Mononuclear cell (primary cell): ENCODE measurements around the gene MOB4. TPM values are rescaled to one million over a fixed set of nuclear protein-coding genes. Genes with fewer than 3 reads are reported as not detected.
A peak's percentile ranks its signal among the peaks of the same experiment; 100 is the strongest.

Source experiments
- H3K27me3 ChIP-seq: 2 replicates; pipeline ENCODE4 v1.6.0; 2011; ENCODE audit warnings: low read length, control low read depth; ENCODE audit not compliant: insufficient read depth
- H3K4me1 ChIP-seq: 2 replicates; pipeline ENCODE4 v1.5.1; 2011; ENCODE audit warnings: mild to moderate bottlenecking, low read length, control low read depth; ENCODE audit not compliant: insufficient read depth
- H3K4me3 ChIP-seq: 2 replicates; pipeline ENCODE4 v1.5.1; 2011; ENCODE audit warnings: mild to moderate bottlenecking, low read length, moderate library complexity
- H3K9me3 ChIP-seq: 2 replicates; pipeline ENCODE4 v1.5.1; 2011; ENCODE audit warnings: low read depth, mild to moderate bottlenecking, control low read depth, low read length
- total RNA-seq: library from RNA; depleted of rRNA; stranded (reverse); fragments of >200 nt; gene quantifications from one replicate; pipeline ENCODE4 v1.2.3, GENCODE V29; 2012

MOB4 gene
- total RNA-seq, 1 donor: 87.6 TPM

DNA sequence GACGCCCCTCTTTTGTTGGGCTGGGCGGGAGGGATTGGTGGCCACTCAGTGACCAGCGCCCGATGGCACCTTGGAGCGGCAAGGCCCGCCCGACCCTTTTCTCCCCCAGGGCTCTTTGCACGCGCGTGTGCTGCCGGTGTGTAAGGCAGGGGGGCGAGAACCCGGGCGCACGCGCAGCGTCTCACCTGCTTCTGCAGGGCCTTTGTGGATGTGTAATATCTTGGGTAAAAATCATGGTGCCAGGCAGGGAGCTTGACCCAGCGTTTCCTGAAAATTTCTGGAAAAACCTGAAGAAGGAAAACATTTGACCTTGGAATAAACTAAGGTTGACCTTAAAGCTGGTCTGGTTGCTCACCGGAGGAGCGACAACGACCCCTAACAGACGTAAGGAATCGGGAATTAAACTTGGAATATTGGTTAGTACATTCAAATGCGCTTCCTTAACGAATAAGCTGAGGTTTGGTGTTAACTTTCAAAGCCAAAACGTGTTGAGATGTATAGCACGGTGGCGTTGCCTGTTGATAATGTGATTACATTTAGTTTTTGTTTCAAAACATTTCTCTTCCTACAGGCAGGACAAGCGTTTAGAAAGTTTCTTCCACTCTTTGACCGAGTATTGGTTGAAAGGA is 15.2 kb upstream of the MOB4 start:
- no peaks in the 10 kb centered on the region for H3K9me3 ChIP-seq
- H3K4me1 ChIP-seq: peaks cover 39% of the 10 kb centered on the region
- peak overlapping the region; percentile 71 for H3K4me3 ChIP-seq
- no peaks in the 10 kb centered on the region for H3K27me3 ChIP-seq

DNA sequence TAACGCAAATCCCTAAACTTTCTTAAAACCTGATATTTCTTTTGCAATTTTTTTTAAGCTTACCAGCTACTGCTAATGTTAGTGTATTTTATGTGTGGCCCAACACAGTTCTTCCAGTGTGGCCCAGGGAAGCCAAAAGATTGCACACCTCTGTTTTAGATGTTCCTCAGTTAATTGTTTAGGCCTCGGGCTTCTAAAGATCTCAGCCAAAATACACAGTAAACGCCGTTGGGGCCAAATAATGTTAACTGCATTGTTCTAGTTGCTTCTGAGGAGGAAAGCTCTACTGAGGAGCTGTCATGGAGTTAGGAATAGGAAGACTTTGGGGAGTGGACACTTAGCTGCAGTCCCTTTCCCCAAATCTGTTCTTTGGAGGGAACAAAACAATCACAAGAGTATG is 13.7 kb upstream of the MOB4 start:
- Histone ChIP-seq H3K9me3 (no peaks in the 10 kb centered on the region), H3K4me1 (peaks cover 31% of the 10 kb centered on the region), H3K27me3 (no peaks in the 10 kb centered on the region), H3K4me3 (no peak overlapping the region)

DNA sequence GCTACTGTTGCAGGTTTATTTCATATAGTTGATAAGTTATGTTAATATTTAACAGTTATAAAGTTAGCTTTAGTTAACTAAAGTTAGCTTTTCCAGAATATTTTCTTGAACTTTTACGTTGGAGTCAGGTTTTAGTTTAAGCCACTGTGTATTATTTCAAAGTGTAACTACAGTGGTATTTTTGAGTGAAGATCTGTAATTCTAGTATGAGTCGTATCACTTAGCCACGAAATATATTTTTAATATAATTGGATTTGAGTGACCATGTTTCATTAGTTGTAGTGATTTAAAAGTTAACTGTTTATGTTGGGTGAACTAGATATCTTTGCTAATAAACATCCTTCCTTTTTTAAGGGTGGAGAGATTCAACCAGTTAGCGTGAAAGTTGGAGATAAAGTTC is 13.2 kb upstream of the MOB4 start:
- Histone ChIP-seq H3K4me3 (no peak overlapping the region), H3K4me1 (peaks cover 29% of the 10 kb centered on the region)

DNA sequence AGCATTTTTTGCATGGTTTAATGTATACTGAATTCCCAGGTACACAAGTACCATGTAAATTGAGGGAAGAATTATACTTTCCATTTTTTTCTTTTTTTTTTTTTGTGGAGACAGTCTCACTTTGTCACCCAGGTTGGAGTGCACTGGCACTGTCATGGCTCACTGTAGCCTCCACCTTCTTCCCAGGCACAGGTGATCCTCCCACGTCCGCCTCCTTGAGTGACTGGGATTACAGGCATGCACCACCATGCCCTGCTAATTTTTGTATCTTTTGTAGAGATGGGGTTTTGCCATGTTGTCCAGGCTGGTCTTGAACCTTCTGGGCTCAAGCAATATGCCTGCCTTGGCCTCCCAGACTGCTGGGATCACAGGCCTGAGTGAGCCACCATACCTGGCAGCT is 11.9 kb upstream of the MOB4 start:
- Histone ChIP-seq H3K4me3 (no peak overlapping the region), H3K4me1 (peaks cover 16% of the 10 kb centered on the region), H3K9me3 (no peaks in the 10 kb centered on the region), H3K27me3 (no peaks in the 10 kb centered on the region)

More for the DNA sequence above, 13.2 kb upstream of the MOB4 start:
- Histone ChIP-seq H3K27me3 (no peaks in the 10 kb centered on the region), H3K9me3 (no peaks in the 10 kb centered on the region)

DNA sequence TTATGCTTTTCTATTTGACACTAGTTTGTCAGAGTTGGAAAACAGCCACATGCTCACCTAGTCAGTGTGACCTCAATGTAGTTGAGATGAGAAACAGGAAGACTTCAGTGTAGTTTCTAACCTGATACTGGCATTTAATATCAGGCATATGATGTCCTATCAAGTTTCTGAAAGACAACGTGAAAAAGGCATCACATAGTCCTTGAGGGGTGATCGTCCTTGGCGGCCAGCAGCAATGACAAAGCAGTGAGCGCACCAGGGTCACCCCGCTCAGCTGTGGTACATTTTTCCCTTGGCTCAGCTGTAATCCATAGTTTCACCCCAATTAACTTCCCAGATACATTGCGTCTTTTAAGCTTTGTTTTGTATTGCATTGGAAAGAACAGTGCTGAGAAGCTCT is 11.4 kb upstream of the MOB4 start:
- no peaks in the 10 kb centered on the region for H3K27me3 ChIP-seq
- peaks cover 15% of the 10 kb centered on the region for H3K4me1 ChIP-seq
- H3K9me3 ChIP-seq: no peaks in the 10 kb centered on the region
- H3K4me3 ChIP-seq: no peak overlapping the region

DNA sequence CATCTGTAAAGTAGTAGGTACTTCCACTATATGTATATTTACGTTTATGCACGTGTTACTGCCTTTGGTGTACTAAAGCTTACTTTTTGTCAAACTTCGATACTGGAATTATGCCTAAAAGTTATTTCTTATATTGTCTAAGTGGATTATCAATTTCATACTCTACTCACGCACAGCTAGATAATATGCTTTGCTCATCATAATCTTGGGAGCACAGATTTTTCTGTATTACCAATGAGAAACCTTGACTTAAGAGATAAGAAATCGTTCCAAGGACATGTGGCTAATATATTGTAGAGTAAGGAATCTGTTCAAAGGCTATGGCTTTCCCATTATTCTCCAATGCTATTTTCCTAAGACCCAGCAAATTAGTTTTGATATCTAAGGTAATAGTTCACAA is 9.2 kb upstream of the MOB4 start:
- H3K4me3 ChIP-seq: no peak overlapping the region
- no peaks in the 10 kb centered on the region for H3K9me3 ChIP-seq
- H3K27me3 ChIP-seq: no peaks in the 10 kb centered on the region
- peaks cover 8% of the 10 kb centered on the region for H3K4me1 ChIP-seq

DNA sequence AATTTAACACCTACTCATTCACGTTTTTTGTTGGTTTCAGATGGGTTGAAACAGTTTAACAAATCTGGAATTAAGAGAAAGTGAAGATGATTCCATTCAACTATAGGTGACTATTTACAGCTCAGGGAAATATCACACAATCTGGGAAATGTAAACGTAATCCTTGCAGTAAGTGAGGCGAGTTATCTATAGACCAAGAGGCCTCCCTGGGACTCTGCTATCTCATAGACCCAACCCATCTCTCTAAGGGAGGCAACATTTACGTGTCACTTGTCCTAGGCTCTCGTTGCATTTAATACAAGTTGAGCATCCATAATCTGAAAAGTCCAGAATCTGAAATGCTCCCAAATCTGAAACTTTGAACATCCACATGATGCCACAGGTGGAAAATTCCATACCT is 2.0 kb upstream of the MOB4 start:
- Histone ChIP-seq H3K9me3 (no peaks in the 10 kb centered on the region), H3K4me1 (peaks cover 17% of the 10 kb centered on the region), H3K4me3 (no peak overlapping the region), H3K27me3 (no peaks in the 10 kb centered on the region)

DNA sequence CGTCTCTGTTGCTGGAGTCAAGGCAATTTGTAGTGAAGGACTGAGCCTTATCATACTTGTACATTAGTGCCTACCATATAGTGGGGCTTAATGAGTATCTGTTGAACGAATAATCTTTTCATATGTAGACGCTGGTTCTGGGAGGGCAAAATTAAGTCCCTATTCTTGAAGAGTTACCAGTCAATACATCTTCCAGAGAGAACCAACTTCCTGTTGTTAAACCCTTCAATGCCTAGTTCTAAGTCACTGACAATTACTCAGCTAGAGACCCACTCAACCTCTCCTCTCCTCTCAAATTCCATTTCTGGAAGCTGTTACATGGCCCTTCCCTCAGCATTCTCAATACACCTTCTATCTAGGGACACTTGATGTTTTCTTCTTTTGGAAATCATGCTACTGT is 1.1 kb upstream of the MOB4 start:
- Histone ChIP-seq H3K4me3 (peak overlapping the region; percentile 68), H3K4me1 (peaks cover 17% of the 10 kb centered on the region)

DNA sequence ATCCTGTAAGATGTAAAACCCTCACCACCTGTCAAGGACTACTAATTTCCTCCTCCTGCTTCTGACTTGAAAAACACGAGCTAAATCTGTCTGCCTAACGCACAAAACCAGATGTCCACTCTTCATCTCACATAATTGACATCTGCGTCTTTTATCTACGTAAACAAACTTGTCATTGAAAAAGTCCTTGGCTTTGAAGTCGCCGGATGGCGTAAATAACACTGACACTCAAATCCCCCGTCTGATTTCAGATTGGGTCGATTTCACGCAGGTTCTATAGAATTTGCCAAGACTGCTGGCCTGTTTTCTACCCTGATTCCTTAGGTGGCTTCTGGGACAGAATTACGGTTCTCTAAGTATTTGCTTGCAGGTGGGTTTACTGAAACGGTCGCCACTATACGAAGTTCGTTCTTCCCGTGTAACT is 539 bp upstream of the MOB4 start:
- Histone ChIP-seq H3K4me1 (peaks cover 17% of the 10 kb centered on the region), H3K27me3 (no peaks in the 10 kb centered on the region), H3K4me3 (peak overlapping the region; percentile 68), H3K9me3 (no peaks in the 10 kb centered on the region)

More for the DNA sequence above, 1.1 kb upstream of the MOB4 start:
- Histone ChIP-seq H3K9me3 (no peaks in the 10 kb centered on the region), H3K27me3 (no peaks in the 10 kb centered on the region)

DNA sequence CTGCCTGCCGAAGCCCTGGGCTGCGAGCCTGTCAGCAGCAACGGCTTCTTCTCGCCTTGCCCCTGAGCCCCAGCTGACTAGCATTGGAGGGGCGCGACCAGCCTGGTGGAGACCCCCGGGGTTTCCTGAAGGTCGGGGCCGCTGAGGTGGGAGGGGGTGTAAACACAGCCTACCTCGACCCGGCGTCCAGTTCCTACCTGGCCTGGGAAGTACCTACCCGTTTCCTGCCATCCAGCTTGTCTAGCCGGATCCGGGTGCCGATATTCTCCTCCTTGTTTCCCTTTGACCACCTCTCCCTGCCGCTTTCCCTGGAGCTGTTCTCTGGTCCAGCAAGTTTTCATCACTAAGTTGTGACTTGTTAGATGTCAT is 511 bp downstream of the MOB4 start:
- Histone ChIP-seq H3K9me3 (no peaks in the 10 kb centered on the region), H3K4me3 (peak overlapping the region; percentile 68)

DNA sequence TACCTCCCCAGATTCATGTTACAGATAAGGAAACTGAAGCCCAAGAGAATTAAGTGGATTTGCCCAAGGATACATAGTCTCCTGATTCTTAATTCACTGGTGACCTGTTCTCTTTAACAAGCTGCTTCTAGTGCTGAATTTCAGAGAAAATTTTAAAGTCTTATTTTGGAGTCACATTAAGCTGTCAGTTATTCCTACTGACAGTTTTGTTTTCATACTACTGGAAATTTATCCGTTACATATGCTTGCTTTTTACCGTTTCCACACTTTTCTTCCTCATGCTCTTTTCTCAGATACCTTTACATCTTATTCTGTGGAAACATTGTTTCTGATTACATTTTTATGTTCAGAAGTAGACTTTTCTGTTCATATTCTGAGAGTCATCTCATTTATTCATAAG is 1.3 kb downstream of the MOB4 start:
- no peaks in the 10 kb centered on the region for H3K9me3 ChIP-seq
- no peaks in the 10 kb centered on the region for H3K27me3 ChIP-seq
- peaks cover 17% of the 10 kb centered on the region for H3K4me1 ChIP-seq
- peak overlapping the region; percentile 68 for H3K4me3 ChIP-seq

More for the DNA sequence above, 511 bp downstream of the MOB4 start:
- H3K27me3 ChIP-seq: no peaks in the 10 kb centered on the region
- peaks cover 17% of the 10 kb centered on the region for H3K4me1 ChIP-seq

DNA sequence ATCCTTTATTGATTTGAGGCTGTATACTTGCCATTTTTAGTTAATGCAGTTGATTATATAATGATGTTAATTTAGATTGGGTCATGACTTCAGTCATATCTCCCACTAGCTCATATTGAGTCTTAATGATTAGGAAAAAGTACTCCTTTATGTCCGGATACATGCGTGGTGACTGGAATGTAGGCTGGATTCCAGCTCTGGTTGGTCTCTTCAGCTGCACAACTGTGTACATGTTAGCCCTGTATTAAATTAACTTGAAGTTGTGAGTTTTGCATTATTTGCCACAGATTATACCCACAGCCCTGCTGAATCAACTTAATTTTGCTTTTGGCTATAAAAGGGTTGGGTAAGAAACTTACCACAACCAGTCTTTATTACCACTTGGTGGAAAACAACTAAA is 22.5 kb downstream of the MOB4 start:
- Histone ChIP-seq H3K4me3 (no peak overlapping the region), H3K27me3 (no peaks in the 10 kb centered on the region), H3K9me3 (no peaks in the 10 kb centered on the region), H3K4me1 (peaks cover 4% of the 10 kb centered on the region)

DNA sequence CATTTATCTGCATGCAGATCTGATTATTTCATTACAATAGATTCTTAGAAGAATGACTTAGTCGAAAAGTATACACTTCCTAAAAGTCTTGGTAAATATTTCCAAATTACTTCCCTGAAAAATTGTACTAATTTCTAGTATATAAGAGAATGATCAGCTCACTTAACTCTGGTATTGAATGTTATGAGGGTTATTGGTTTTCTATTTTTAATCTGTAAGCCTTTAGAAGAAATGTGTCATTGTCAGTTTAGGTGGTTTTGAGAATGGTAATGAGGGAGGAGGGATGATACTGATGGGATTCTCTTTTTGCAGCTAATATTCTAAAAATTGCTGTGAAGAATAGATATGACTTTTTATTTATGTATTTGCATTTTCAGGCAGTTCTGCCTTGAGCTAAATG is 23.9 kb downstream of the MOB4 start:
- Histone ChIP-seq H3K27me3 (no peaks in the 10 kb centered on the region), H3K4me3 (no peak overlapping the region), H3K9me3 (no peaks in the 10 kb centered on the region), H3K4me1 (peaks cover 3% of the 10 kb centered on the region)

DNA sequence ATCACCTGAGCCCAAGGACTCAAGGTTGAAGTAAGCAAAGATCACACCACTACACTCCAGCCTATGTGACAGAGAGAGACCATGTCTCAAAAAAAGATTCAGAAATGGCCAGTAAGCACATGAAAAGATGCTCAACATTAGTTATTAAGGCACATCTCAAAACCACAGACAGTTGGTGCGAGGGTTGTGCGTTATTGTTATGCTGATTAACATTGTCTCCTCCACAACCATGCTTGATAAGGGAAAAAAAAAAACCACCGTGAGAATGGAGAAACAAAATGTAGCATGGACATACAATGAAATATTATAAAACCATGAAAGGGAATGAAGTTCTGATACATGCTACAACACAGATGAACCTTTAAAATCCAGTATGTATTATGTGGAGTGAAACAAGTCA is 27.3 kb downstream of the MOB4 start:
- H3K27me3 ChIP-seq: no peaks in the 10 kb centered on the region
- no peaks in the 10 kb centered on the region for H3K9me3 ChIP-seq
- no peaks in the 10 kb centered on the region for H3K4me1 ChIP-seq
- H3K4me3 ChIP-seq: no peak overlapping the region

DNA sequence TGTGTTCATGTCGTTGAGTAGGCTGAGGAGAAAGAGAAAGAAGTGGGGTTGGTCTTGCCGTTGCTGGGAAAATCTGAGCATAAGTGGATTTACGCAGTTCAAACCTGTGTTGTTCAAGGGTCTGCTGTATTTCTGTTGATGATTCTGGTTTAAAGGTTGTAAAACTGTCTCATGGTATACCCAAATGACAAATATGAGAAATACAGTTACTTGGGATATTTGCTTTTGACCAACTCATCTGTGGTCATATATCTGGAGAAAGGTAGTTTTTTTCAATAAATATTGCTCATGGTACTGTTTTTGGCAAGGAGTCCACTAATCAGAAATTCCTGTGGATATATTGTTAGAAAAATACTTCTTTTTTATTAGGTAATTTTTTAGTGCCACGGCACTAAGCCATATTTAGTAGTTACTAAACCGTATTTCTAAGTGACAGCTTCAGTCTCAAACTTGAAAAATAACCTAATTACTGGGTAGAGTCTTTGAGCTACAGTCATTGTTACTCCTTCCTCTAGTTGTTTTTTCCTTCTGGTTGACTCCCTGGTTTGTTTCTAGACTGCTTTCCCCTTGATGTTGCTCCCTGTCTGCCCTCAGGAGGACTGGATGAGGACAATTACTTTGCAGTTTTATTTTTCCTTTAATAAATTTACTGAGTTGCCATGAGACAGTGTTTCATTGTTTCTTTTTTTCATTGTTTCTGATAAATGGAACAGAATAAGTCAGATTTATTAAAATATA is 31.5 kb downstream of the MOB4 start:
- Histone ChIP-seq H3K4me1 (no peaks in the 10 kb centered on the region), H3K9me3 (no peaks in the 10 kb centered on the region), H3K4me3 (no peak overlapping the region), H3K27me3 (no peaks in the 10 kb centered on the region)

DNA sequence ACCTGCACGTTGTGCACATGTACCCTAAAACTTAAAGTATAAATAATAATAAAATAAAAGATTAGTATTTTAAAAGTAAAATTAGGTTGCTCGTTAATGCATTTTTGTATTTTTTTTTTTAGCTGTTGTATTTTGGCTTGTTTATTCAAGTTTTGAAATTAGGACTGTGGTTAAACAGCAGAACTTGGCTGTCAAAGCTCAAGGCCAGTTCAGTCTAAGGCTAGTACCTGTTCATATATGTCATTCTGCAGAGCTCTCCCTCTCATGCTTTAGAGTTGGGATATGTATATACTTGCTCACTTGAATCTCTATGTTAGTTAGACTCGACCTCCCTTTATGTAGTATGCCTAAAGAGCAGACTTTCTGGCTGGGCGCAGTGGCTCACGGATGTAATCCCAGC is 32.7 kb downstream of the MOB4 start:
- H3K4me1 ChIP-seq: no peaks in the 10 kb centered on the region
- no peaks in the 10 kb centered on the region for H3K9me3 ChIP-seq
- H3K4me3 ChIP-seq: no peak overlapping the region
- no peaks in the 10 kb centered on the region for H3K27me3 ChIP-seq
